B cell (primary cell): ENCODE data around the gene RBM33. TPM values are rescaled to one million over a fixed set of nuclear protein-coding genes. Genes with fewer than 3 reads are reported as not detected.

Experiments used
- ATAC-seq: fragments of 200-7000 bp; cut with Tn5 transposase; one replicate; pipeline ENCODE4 v1.10.0; 2021; ENCODE audit warnings: low read depth, mild to moderate bottlenecking, moderate number of reproducible peaks, moderate library complexity
- CTCF ChIA-PET: fragments of 350-600 bp; sonication (Branson Sonifier 250); formaldehyde crosslinking; loops from one replicate; lab custom pipeline; 2021; ENCODE audit warnings: antibody characterized with exemption, inconsistent platforms; lab: Charles Lee
- POLR2A ChIA-PET: fragments of 350-600 bp; sonication (Branson Sonifier 250); formaldehyde crosslinking; loops from one replicate; lab custom pipeline; 2021; ENCODE audit warnings: antibody characterized with exemption; lab: Charles Lee
- DNase-seq: peaks from one replicate; pipeline ENCODE4 v3.0.0; 2013
- H2AFZ ChIP-seq: 2 replicates; pipeline ENCODE4 v1.6.1; 2012; ENCODE audit warnings: mild to moderate bottlenecking, low read depth, low read length; ENCODE audit not compliant: insufficient read depth, poor library complexity, severe bottlenecking
- H3K27ac ChIP-seq, 2 donors: 1 replicate in 1 of 2; 2 replicates in 1 of 2; pipeline ENCODE4 v1.5.1; 2012 to 2013; ENCODE audit warnings: low read length in 2 of 2, mild to moderate bottlenecking in 2 of 2, moderate library complexity in 1 of 2
- H3K27me3 ChIP-seq, 4 experiments: fragments of 200-600 bp in 1 of 4; sonication (generic) in 1 of 4; replicated peaks in 1 of 4; 1 replicate in 2 of 4; 2 replicates in 2 of 4; pipeline versions ENCODE4 v1.6.1 to v1.7.0; 2013 to 2016; ENCODE audit warnings: low read length in 3 of 4, mild to moderate bottlenecking in 2 of 4, mixed read lengths in 1 of 4, moderate library complexity in 1 of 4; ENCODE audit not compliant: insufficient read depth in 4 of 4, control insufficient read depth in 3 of 4; ENCODE audit errors: control extremely low read depth in 1 of 4
- H3K36me3 ChIP-seq, 2 experiments: replicated peaks in 1 of 2; 1 replicate in 1 of 2; 2 replicates in 1 of 2; pipeline versions ENCODE4 v1.6.1 to v1.7.1; 2013; ENCODE audit warnings: low read length in 1 of 2; ENCODE audit not compliant: insufficient read depth in 2 of 2, control insufficient read depth in 1 of 2; ENCODE audit errors: control extremely low read depth in 1 of 2, extremely low read depth in 1 of 2
- H3K4me1 ChIP-seq, 2 donors: fragments of 200-600 bp in 1 of 2; sonication (generic) in 1 of 2; 1 replicate in 1 of 2; 2 replicates in 1 of 2; pipeline versions ENCODE4 v1.5.1 to v1.6.1; 2013 to 2017; ENCODE audit warnings: low read length in 2 of 2; ENCODE audit not compliant: control insufficient read depth in 2 of 2, insufficient read depth in 2 of 2
- H3K4me2 ChIP-seq: replicated peaks from 2 replicates; pipeline ENCODE3; 2012; ENCODE audit warnings: mild to moderate bottlenecking, low read depth, low read length; ENCODE audit not compliant: poor library complexity, severe bottlenecking
- H3K4me3 ChIP-seq, 5 experiments: fragments of 200-600 bp in 1 of 5; sonication (generic) in 1 of 5; 1 replicate in 3 of 5; 2 replicates in 2 of 5; pipeline versions ENCODE4 v1.5.1 to v1.7.0; 2011 to 2016; ENCODE audit warnings: low read length in 4 of 5, mild to moderate bottlenecking in 4 of 5, low read depth in 2 of 5, control low read depth in 1 of 5, moderate library complexity in 1 of 5; ENCODE audit not compliant: insufficient read depth in 1 of 5; ENCODE audit errors: control extremely low read depth in 1 of 5, extremely low read depth in 1 of 5
- H3K79me2 ChIP-seq: fragments of 200-600 bp; sonication (generic); one replicate; pipeline ENCODE4 v1.6.0; 2016; ENCODE audit warnings: low read length; ENCODE audit not compliant: control insufficient read depth, insufficient read depth
- H3K9ac ChIP-seq: fragments of 200-600 bp; sonication (generic); 2 replicates; pipeline ENCODE4 v1.6.1; 2017; ENCODE audit warnings: mild to moderate bottlenecking, low read length, moderate library complexity
- H3K9me3 ChIP-seq, 3 donors: one replicate each; pipeline versions ENCODE4 v1.6.1 to v1.7.1; 2013; ENCODE audit warnings: low read length in 2 of 3; ENCODE audit not compliant: control insufficient read depth in 2 of 3, insufficient read depth in 1 of 3; ENCODE audit errors: control extremely low read depth in 1 of 3
- H4K20me1 ChIP-seq: 2 replicates; pipeline ENCODE4 v1.6.0; 2012; ENCODE audit warnings: mild to moderate bottlenecking, low read length; ENCODE audit not compliant: insufficient read depth, control insufficient read depth, poor library complexity, severe bottlenecking
- H3K27ac Mint-ChIP-seq: one replicate; pipeline ENCODE4 v1.8.0; 2021; ENCODE audit warnings: mixed read lengths
- H3K27me3 Mint-ChIP-seq: one replicate; pipeline ENCODE4 v1.8.0; 2021; ENCODE audit warnings: mixed read lengths
- H3K4me1 Mint-ChIP-seq: one replicate; pipeline ENCODE4 v1.8.0; 2021; ENCODE audit warnings: mixed read lengths
- H3K4me3 Mint-ChIP-seq: one replicate; pipeline ENCODE4 v1.8.0; 2021; ENCODE audit warnings: mixed read lengths
- H3K9me3 Mint-ChIP-seq: one replicate; pipeline ENCODE4 v1.8.0; 2022; ENCODE audit warnings: mixed read lengths; ENCODE audit not compliant: insufficient read depth
- EZH2 ChIP-seq: IDR thresholded peaks from 2 replicates; pipeline ENCODE4 v1.6.1; 2012; ENCODE audit warnings: borderline replicate concordance, low read depth, mild to moderate bottlenecking, moderate library complexity, low read length; ENCODE audit not compliant: insufficient read depth, poor library complexity, severe bottlenecking
- WGBS: methylation state at CpG from one replicate; pipeline ENCODE4 v1.1.5; 2013; ENCODE audit warnings: missing lambda C conversion rate; ENCODE audit not compliant: insufficient coverage; 5-methylcytosine and 5-hydroxymethylcytosine counted together
- intact Hi-C: fragments of 100-400 bp; cut with micrococcal nuclease; formaldehyde crosslinking; loops from one replicate; pipeline ENCODE4 v1.10.0; 2022
- polyA plus RNA-seq: library from polyadenylated mRNA; depleted of rRNA; stranded (reverse); fragments of >200 nt; gene quantifications from 2 replicates; pipeline ENCODE4 v1.2.3, GENCODE V29; 2012
- total RNA-seq, 2 donors: library from RNA; stranded (reverse); fragments of 120-200 nt in 1 of 2; gene quantifications; 1 replicate in 1 of 2; 2 replicates in 1 of 2; pipeline versions ENCODE4 v1.2.3 to v1.2.4, GENCODE V29; 2013 to 2022
- TF ChIP-seq, protein P1 (sequence below): fragments of 200-600 bp; IDR thresholded peaks from one replicate; pipeline ENCODE4 v1.8.0; 2022; ENCODE audit warnings: antibody characterized with exemption, mild to moderate bottlenecking

RBM33 gene
- total and polyA plus RNA-seq, 2 donors (not counting 1 experiment from before 2014, with no cell fraction given): 33.5 to 189 TPM

DNA sequence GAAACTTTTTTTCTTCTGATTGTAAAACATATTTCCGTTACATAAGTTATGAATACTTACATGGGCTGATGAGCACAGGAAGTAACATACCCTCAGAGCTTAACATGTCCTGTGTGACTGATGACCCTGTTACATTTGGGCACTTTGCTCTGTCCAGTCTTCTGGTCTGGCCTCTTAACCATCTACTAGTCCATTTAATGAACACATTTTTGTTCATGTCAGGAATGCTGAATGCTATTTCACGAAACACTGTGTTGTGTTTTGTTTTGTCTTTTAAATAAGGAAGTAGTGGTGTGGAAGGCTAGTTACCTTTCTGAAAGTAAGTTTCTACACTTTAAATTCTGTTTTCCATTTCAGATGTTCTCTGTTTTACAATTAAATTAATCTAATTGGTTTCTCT lies 77.7 kb downstream of the RBM33 start:
- ChIA-PET CTCF (interaction anchor here (1.3 to 5.2 kb wide), 4 partner anchors 9 to 122 kb away, joined by 3 to 33 read pairs (median 6); no protein-coding TSS in a partner anchor), POLR2A (no interaction called here)
- H3K9ac ChIP-seq: peak overlapping the region; percentile 64
- H3K4me2 ChIP-seq: peak overlapping the region; percentile 81
- peak; percentile 54 for ATAC-seq
- H3K36me3 ChIP-seq: peaks cover 5 to 9% of the 10 kb centered on the region in 2 experiments
- peak; percentile 72 for DNase-seq
- peaks cover 43 to 59% of the 10 kb centered on the region in 2 donors for H3K4me1 ChIP-seq
- no peaks in the 10 kb centered on the region for H3K27me3 ChIP-seq
- intact Hi-C loops: loop anchor here (2.0 to 10.0 kb wide), 6 partner anchors 35 to 515 kb away; partner anchors contain the start of gene RBM33
- Mint-ChIP-seq H3K4me1 (peaks cover 70% of the 10 kb centered on the region), H3K27me3 (no peaks in the 10 kb centered on the region), H3K27ac (peak overlapping the region; percentile 90), H3K9me3 (no peaks in the 10 kb centered on the region), H3K4me3 (peak overlapping the region; percentile 84)
- no CpG with 5 or more reads among the region's 2 CpGs for WGBS
- peak overlapping the region; percentile 88 to 97 for H3K27ac ChIP-seq
- peak overlapping the region; percentile 17 to 66 (median 41) for H3K4me3 ChIP-seq
- H3K79me2 ChIP-seq: peaks cover 74% of the 10 kb centered on the region
- TF ChIP-seq, protein P1, sequence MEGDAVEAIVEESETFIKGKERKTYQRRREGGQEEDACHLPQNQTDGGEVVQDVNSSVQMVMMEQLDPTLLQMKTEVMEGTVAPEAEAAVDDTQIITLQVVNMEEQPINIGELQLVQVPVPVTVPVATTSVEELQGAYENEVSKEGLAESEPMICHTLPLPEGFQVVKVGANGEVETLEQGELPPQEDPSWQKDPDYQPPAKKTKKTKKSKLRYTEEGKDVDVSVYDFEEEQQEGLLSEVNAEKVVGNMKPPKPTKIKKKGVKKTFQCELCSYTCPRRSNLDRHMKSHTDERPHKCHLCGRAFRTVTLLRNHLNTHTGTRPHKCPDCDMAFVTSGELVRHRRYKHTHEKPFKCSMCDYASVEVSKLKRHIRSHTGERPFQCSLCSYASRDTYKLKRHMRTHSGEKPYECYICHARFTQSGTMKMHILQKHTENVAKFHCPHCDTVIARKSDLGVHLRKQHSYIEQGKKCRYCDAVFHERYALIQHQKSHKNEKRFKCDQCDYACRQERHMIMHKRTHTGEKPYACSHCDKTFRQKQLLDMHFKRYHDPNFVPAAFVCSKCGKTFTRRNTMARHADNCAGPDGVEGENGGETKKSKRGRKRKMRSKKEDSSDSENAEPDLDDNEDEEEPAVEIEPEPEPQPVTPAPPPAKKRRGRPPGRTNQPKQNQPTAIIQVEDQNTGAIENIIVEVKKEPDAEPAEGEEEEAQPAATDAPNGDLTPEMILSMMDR: no peak
- TF ChIP-seq EZH2: no peak
- H4K20me1 ChIP-seq: no peaks in the 10 kb centered on the region
- H2AFZ ChIP-seq: peak overlapping the region; percentile 75
- H3K9me3 ChIP-seq: no peaks in the 10 kb centered on the region

DNA sequence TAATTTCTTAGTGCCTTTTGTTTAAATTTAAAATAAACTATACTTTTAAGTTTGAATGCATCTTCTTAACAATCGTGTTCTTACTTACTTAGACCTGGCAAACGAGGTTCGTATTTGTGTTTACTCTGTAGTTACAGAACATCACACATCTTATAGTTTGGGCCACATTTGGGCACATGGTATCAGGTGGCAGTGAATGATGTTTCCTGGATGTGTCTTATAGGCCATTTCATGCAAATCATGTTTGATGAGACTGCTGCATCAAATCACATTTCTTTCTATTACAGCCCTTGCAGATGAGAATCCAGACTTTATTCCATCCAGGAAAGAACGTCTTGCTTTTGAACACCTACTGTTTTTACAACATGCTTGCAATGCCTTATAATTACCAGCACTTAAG lies 78.5 kb downstream of the RBM33 start:
- TF ChIP-seq EZH2: no peak
- TF ChIP-seq, protein P1: no peak
- DNase-seq: peak; percentile 21
- Histone ChIP-seq H3K79me2 (peaks cover 73% of the 10 kb centered on the region), H3K4me2 (peak overlapping the region; percentile 81), H2AFZ (no peak overlapping the region), H3K4me3 (peak overlapping the region in 1 of 5 experiments; percentile 66), H4K20me1 (no peaks in the 10 kb centered on the region), H3K9ac (peak overlapping the region; percentile 20), H3K9me3 (no peaks in the 10 kb centered on the region), H3K27me3 (no peaks in the 10 kb centered on the region), H3K36me3 (peaks cover 4 to 13% of the 10 kb centered on the region in 2 experiments), H3K27ac (peak overlapping the region; percentile 88 to 97), H3K4me1 (peaks cover 43 to 59% of the 10 kb centered on the region in 2 donors)
- peaks cover 69% of the 10 kb centered on the region for H3K4me1 Mint-ChIP-seq
- intact Hi-C loops: loop anchor here (2.0 to 10.0 kb wide), 6 partner anchors 34 to 516 kb away; partner anchors contain the start of gene RBM33
- POLR2A ChIA-PET: no interaction called here
- H3K9me3 Mint-ChIP-seq: no peaks in the 10 kb centered on the region
- H3K4me3 Mint-ChIP-seq: peak overlapping the region; percentile 74
- ATAC-seq: no peak
- CTCF ChIA-PET: interaction anchor here (1.3 to 5.2 kb wide), 6 partner anchors 9 to 123 kb away, joined by 3 to 33 read pairs (median 4); no protein-coding TSS in a partner anchor
- no CpG with 5 or more reads among the region's 4 CpGs for WGBS
- no peaks in the 10 kb centered on the region for H3K27me3 Mint-ChIP-seq
- peak overlapping the region; percentile 86 for H3K27ac Mint-ChIP-seq
